HepG2 (cell line): ENCODE measurements around the gene HIGD1A. TPM values are rescaled to one million over a fixed set of nuclear protein-coding genes. Genes with fewer than 3 reads are reported as not detected.

Experiments
- ATAD3A ChIP-seq: sonication (generic); formaldehyde crosslinking; IDR thresholded peaks from 2 replicates; pipeline ENCODE4 v1.4.0; 2020; ENCODE audit warnings: missing genetic modification reagents
- CSRNP2 ChIP-seq: sonication (generic); formaldehyde crosslinking; conservative IDR thresholded peaks from 2 replicates; pipeline ENCODE4 v1.8.0; 2022; ENCODE audit warnings: low read depth, missing genetic modification reagents
- KLF6 ChIP-seq: IDR thresholded peaks from 2 replicates; pipeline ENCODE4 v1.8.0; 2016; ENCODE audit warnings: missing biosample characterization, missing genetic modification reagents
- MAZ ChIP-seq, 2 experiments: sonication (generic) in 1 of 2; formaldehyde crosslinking in 1 of 2; IDR thresholded peaks; 2 replicates each; pipeline versions ENCODE4 v1.5.0 to v1.6.1; 2012 to 2020; ENCODE audit warnings: low read depth in 2 of 2, mild to moderate bottlenecking in 2 of 2, borderline replicate concordance in 1 of 2, improper control_type of control experiment in 1 of 2, low read length in 1 of 2, missing genetic modification reagents in 1 of 2, moderate library complexity in 1 of 2
- MIER2 ChIP-seq: IDR thresholded peaks from 2 replicates; pipeline ENCODE4 v1.6.1; 2016; ENCODE audit warnings: missing biosample characterization, missing genetic modification reagents
- MIXL1 ChIP-seq: IDR thresholded peaks from 2 replicates; pipeline ENCODE4 v1.6.1; 2016
- MNT ChIP-seq: fragments of 450-650 bp; IDR thresholded peaks from 2 replicates; pipeline ENCODE4 v1.6.1; 2016
- RAD21 ChIP-seq: fragments of 450-650 bp; formaldehyde crosslinking; IDR thresholded peaks from 2 replicates; pipeline ENCODE4 v1.5.0; 2020; ENCODE audit warnings: mild to moderate bottlenecking
- RARG ChIP-seq: sonication (generic); formaldehyde crosslinking; IDR thresholded peaks from 2 replicates; pipeline ENCODE4 v1.4.0; 2020; ENCODE audit warnings: low read depth, mild to moderate bottlenecking, missing genetic modification reagents
- RCOR2 ChIP-seq: IDR thresholded peaks from 2 replicates; pipeline ENCODE4 v1.6.1; 2016; ENCODE audit warnings: missing biosample characterization, missing genetic modification reagents
- RXRA ChIP-seq: sonication (generic); formaldehyde crosslinking; IDR thresholded peaks from 2 replicates; pipeline ENCODE4 v1.5.1; 2020; ENCODE audit warnings: missing genetic modification reagents
- TBX2 ChIP-seq: sonication (generic); formaldehyde crosslinking; IDR thresholded peaks from 2 replicates; pipeline ENCODE4 v1.5.0; 2020; ENCODE audit warnings: missing genetic modification reagents, mild to moderate bottlenecking, borderline replicate concordance
- XBP1 ChIP-seq: sonication (generic); formaldehyde crosslinking; IDR thresholded peaks from 2 replicates; pipeline ENCODE4 v1.5.0; 2020; ENCODE audit warnings: missing genetic modification reagents
- ZNF224 ChIP-seq: sonication (generic); formaldehyde crosslinking; IDR thresholded peaks from 2 replicates; pipeline ENCODE4 v1.5.0; 2020; ENCODE audit warnings: mild to moderate bottlenecking, missing genetic modification reagents
- ZNF253 ChIP-seq: sonication (generic); formaldehyde crosslinking; IDR thresholded peaks from 2 replicates; pipeline ENCODE4 v1.8.0; 2022; ENCODE audit warnings: mild to moderate bottlenecking, missing genetic modification reagents, borderline replicate concordance
- ZNF382 ChIP-seq: sonication (generic); formaldehyde crosslinking; IDR thresholded peaks from 2 replicates; pipeline ENCODE4 v1.5.0; 2020; ENCODE audit warnings: missing genetic modification reagents, mild to moderate bottlenecking, borderline replicate concordance
- ZNF557 ChIP-seq: sonication (generic); formaldehyde crosslinking; IDR thresholded peaks from 2 replicates; pipeline ENCODE4 v1.4.0; 2020; ENCODE audit warnings: missing genetic modification reagents
- ZNF660 ChIP-seq: sonication (generic); formaldehyde crosslinking; IDR thresholded peaks from 2 replicates; pipeline ENCODE4 v1.5.1; 2020; ENCODE audit warnings: mild to moderate bottlenecking, low read depth, missing genetic modification reagents, borderline replicate concordance
- ZNF703 ChIP-seq: sonication (generic); formaldehyde crosslinking; IDR thresholded peaks from 2 replicates; pipeline ENCODE4 v1.5.1; 2020; ENCODE audit warnings: missing genetic modification reagents, mild to moderate bottlenecking, moderate library complexity, borderline replicate concordance
- polyA plus RNA-seq, 8 experiments: library from polyadenylated mRNA; depleted of rRNA in 3 of 8; stranded (reverse) in 7 of 8; unstranded in 1 of 8; fragments of >200 nt; fragmentation: Illumina TruSeq in 4 of 8; extraction: Trizol in 4 of 8; gene quantifications; 2 replicates each; pipeline versions ENCODE4 v1.2.1 to v1.2.3, GENCODE V29; 2011 to 2016; ENCODE audit warnings: low read depth in 4 of 8, missing spikeins in 1 of 8, mixed read lengths in 1 of 8; ENCODE audit not compliant: insufficient read depth in 1 of 8
- total RNA-seq, 5 experiments: library from RNA; depleted of rRNA; stranded (reverse); fragments of >200 nt; fragmentation: Illumina TruSeq; extraction: Trizol; gene quantifications; 2 replicates each; pipeline ENCODE4 v1.2.3, GENCODE V29; 2016; ENCODE audit warnings: low read depth in 1 of 5
- TF ChIP-seq, protein P1 (sequence below): sonication (generic); formaldehyde crosslinking; conservative IDR thresholded peaks from 2 replicates; pipeline ENCODE4 v1.4.0; 2020; ENCODE audit warnings: mild to moderate bottlenecking, missing genetic modification reagents, moderate library complexity
- TF ChIP-seq, protein P2 (sequence below): sonication (generic); formaldehyde crosslinking; IDR thresholded peaks from 2 replicates; pipeline ENCODE4 v1.4.0; 2020; ENCODE audit warnings: missing genetic modification reagents

HIGD1A gene
- total and polyA plus RNA-seq, 2 of the 13 experiments (the other 11 are each of a cell fraction or from before 2014, with no cell fraction given), result 222 to 253 TPM

GRCh38 chr3:42805141-42805821 is 991 bp upstream of the HIGD1A start (continued):
- TF ChIP-seq, protein P1, sequence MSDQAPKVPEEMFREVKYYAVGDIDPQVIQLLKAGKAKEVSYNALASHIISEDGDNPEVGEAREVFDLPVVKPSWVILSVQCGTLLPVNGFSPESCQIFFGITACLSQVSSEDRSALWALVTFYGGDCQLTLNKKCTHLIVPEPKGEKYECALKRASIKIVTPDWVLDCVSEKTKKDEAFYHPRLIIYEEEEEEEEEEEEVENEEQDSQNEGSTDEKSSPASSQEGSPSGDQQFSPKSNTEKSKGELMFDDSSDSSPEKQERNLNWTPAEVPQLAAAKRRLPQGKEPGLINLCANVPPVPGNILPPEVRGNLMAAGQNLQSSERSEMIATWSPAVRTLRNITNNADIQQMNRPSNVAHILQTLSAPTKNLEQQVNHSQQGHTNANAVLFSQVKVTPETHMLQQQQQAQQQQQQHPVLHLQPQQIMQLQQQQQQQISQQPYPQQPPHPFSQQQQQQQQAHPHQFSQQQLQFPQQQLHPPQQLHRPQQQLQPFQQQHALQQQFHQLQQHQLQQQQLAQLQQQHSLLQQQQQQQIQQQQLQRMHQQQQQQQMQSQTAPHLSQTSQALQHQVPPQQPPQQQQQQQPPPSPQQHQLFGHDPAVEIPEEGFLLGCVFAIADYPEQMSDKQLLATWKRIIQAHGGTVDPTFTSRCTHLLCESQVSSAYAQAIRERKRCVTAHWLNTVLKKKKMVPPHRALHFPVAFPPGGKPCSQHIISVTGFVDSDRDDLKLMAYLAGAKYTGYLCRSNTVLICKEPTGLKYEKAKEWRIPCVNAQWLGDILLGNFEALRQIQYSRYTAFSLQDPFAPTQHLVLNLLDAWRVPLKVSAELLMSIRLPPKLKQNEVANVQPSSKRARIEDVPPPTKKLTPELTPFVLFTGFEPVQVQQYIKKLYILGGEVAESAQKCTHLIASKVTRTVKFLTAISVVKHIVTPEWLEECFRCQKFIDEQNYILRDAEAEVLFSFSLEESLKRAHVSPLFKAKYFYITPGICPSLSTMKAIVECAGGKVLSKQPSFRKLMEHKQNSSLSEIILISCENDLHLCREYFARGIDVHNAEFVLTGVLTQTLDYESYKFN, result peak; percentile 88
- TF ChIP-seq RAD21 (CRISPR knock-in tag) (no peak), RXRA (CRISPR knock-in tag) (peak; percentile 73; the same call in 1 of the 2 replicates), ZNF224 (CRISPR knock-in tag) (peak; percentile 71; the same call in 1 of the 2 replicates), ZNF703 (CRISPR knock-in tag) (no peak), TBX2 (CRISPR knock-in tag) (peak; percentile 70), ZNF557 (CRISPR knock-in tag) (no peak), MNT (0 out of 2 replicates have a peak, but pooled peaks have one; percentile 22), MAZ (IDR thresholded peaks at IDR 0.05; ENCODE audit: borderline replicate concordance, low read depth, low read length) (no peak), MAZ (CRISPR knock-in tag; IDR thresholded peaks at IDR 0.05; ENCODE audit: low read depth) (peak; percentile 15; the same call in 1 of the 2 replicates), ZNF253 (CRISPR knock-in tag) (no peak), RCOR2 (no peak), KLF6 (CRISPR knock-in tag) (0 out of 2 replicates have a peak, but pooled peaks have one; percentile 59), RARG (CRISPR knock-in tag) (no peak), ZNF660 (CRISPR knock-in tag) (no peak), MIXL1 (0 out of 2 replicates have a peak, but pooled peaks have one; percentile 70), MIER2 (CRISPR knock-in tag) (peak; percentile 11; the same call in 1 of the 2 replicates), XBP1 (CRISPR knock-in tag) (no peak), ATAD3A (CRISPR knock-in tag) (no peak), CSRNP2 (CRISPR knock-in tag) (no peak), ZNF382 (CRISPR knock-in tag) (no peak)
- TF ChIP-seq, protein P2, sequence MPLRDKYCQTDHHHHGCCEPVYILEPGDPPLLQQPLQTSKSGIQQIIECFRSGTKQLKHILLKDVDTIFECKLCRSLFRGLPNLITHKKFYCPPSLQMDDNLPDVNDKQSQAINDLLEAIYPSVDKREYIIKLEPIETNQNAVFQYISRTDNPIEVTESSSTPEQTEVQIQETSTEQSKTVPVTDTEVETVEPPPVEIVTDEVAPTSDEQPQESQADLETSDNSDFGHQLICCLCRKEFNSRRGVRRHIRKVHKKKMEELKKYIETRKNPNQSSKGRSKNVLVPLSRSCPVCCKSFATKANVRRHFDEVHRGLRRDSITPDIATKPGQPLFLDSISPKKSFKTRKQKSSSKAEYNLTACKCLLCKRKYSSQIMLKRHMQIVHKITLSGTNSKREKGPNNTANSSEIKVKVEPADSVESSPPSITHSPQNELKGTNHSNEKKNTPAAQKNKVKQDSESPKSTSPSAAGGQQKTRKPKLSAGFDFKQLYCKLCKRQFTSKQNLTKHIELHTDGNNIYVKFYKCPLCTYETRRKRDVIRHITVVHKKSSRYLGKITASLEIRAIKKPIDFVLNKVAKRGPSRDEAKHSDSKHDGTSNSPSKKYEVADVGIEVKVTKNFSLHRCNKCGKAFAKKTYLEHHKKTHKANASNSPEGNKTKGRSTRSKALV (CRISPR knock-in tag), result no peak
